GM13976 (cell line): ENCODE data around the gene PER3.

ENCODE experiments used
- DNase-seq: peaks from one replicate; pipeline ENCODE4 v3.0.0; 2012; ENCODE audit warnings: low spot score
- in situ Hi-C: fragments of 300-500 bp; cut with MboI; formaldehyde crosslinking; loops from one replicate; pipeline ENCODE4 v1.12.0; 2022; ENCODE audit warnings: low sequenced_read_pairs, mixed read lengths, inconsistent platforms; ENCODE audit not compliant: unreplicated experiment
- TF ChIP-seq, protein P1 (sequence below): IDR thresholded peaks from 2 replicates; pipeline ENCODE4 v1.5.1; 2012; ENCODE audit warnings: borderline replicate concordance, mild to moderate bottlenecking; ENCODE audit not compliant: insufficient read depth; ENCODE audit errors: extremely low read depth, missing control alignments, control extremely low read depth

PER3 gene

DNA sequence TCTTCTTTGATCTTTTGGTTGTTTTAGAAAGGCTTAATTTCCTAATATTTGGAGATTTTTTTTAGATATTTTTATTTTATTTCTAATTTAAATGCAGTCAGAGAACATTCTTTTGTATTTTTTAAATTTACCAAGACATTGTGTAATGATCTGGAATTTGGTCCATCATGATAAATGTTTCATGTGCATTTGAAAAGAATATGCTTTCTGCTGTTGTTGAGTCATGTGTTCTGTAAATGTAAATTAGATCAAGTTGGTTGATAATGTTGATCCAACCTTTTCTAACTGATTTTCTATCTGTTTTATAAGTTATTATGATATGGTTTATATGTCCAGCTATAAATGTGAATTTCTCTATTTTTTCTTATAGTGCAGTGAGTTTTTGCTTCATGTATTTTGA, 48.9 kb downstream of the PER3 start:
- in situ Hi-C loops, result no loop called here
- DNase-seq, result no peak
- TF ChIP-seq, protein P1, sequence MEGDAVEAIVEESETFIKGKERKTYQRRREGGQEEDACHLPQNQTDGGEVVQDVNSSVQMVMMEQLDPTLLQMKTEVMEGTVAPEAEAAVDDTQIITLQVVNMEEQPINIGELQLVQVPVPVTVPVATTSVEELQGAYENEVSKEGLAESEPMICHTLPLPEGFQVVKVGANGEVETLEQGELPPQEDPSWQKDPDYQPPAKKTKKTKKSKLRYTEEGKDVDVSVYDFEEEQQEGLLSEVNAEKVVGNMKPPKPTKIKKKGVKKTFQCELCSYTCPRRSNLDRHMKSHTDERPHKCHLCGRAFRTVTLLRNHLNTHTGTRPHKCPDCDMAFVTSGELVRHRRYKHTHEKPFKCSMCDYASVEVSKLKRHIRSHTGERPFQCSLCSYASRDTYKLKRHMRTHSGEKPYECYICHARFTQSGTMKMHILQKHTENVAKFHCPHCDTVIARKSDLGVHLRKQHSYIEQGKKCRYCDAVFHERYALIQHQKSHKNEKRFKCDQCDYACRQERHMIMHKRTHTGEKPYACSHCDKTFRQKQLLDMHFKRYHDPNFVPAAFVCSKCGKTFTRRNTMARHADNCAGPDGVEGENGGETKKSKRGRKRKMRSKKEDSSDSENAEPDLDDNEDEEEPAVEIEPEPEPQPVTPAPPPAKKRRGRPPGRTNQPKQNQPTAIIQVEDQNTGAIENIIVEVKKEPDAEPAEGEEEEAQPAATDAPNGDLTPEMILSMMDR, result no peak

DNA sequence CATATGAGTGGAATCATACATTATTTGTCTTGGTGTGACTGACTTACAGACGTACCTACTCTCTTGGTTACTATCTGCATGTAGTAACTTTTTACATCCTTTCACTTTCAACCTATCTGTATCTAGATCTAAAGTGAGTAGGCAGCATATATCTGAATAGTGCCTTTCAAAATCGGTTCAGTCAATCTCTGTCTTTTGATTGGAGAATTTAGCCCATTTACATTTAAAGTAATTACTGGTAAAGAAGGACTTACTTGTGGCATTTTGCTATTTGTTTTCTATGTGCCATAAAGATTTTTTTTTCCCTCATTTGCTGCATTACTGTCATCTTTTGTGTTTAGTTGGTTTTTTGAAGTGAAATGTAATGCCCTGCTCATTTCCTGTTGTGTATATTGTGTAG, 54.6 kb downstream of the PER3 start:
- in situ Hi-C loops, result no loop called here
- DNase-seq, result no peak
- TF ChIP-seq, protein P1, result no peak

DNA sequence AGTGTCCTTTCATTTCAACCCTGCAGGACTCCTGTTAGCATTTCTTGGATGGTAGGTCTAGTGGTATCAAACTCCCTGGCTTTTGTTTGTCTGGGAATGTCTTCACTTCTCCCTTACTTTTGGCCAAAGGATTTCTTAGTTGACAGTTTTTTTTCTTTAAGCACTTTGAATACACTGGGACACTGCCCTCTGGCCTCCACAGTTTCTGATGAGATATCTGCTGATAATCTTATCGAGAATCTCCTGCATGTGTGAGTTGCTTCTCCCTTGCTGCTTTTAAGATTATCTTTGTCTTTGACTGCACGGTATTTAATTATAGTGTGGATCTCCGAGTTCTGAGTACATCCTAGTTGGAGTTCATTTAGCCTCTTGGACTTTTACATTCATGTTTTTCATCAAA, 55.4 kb downstream of the PER3 start:
- TF ChIP-seq, protein P1, result no peak
- in situ Hi-C loops, result no loop called here
- DNase-seq, result no peak

GRCh38 chr1:7842517-7842916, 58.4 kb downstream of the PER3 start:
- in situ Hi-C loops, result no loop called here
- peak; percentile 45 for DNase-seq

GRCh38 chr1:7845761-7846160, 61.7 kb downstream of the PER3 start:
- in situ Hi-C loops, result no loop called here
- TF ChIP-seq, protein P1, result no peak
- DNase-seq, result no peak

More at GRCh38 chr1:7842517-7842916, 58.4 kb downstream of the PER3 start:
- TF ChIP-seq, protein P1, result no peak

- DNase-seq, result no peak
- in situ Hi-C loops, result no loop called here
- TF ChIP-seq, protein P1, result no peak
Measured at GRCh38 chr1:7846656-7847055, 62.6 kb downstream of the PER3 start.

GRCh38 chr1:7847599-7847998, 63.5 kb downstream of the PER3 start:
- TF ChIP-seq, protein P1, result no peak
- DNase-seq, result no peak
- in situ Hi-C loops, result no loop called here
